GM21717 (cell line): ENCODE data around the gene CADM2.
"Not testable (repeated sequence)": the region's sequence is repeated elsewhere in the genome, so short reads cannot be mapped to it uniquely, and the experiment has no call there.

Source experiments
- ATAC-seq: cut with Tn5 transposase; IDR thresholded peaks from one replicate; pipeline ENCODE4 v1.9.1; 2021; ENCODE audit warnings: mild to moderate bottlenecking, moderate library complexity; ENCODE audit not compliant: unreplicated experiment

The CADM2 gene

DNA sequence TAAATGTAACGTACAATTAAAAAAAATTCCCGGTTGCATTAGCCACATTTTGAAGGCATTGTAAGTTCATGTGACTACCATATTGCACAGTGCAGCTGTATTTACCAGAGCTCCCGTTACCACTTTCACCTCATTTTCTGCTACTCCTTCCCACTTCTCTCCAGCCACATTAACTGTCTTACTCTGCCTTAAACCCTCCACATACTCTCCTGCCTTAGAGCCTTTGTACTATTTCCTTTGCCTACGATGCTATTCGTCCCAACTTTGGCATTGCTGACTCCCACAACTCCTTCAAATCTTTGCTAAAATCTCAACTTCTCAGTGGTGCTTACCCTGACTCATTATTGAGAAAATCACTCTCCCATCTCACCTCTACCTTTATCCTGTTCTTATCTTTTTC is 115.2 kb downstream of the CADM2 start:
- ATAC-seq: no peak

DNA sequence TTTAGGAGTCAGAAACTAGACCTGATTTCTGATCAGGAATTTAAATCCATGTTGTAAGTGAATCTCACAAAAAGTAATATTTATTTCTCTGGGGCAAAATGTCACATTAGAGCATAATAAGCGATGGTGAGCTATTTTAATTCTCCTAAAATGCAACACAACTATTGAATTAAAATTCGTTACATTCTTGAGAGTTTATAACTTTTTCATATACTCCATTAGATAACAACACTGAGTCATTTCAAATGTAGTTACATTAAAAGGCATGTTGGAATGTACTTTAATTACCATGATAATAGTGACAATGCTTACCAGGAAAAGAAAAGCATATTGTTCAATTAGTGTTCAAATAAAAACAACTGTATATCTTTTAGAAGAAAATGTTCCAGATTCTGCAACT is 116.9 kb downstream of the CADM2 start:
- ATAC-seq: no peak

GRCh38 chr3:85077018-85077417 is 118.2 kb downstream of the CADM2 start:
- no peak for ATAC-seq

DNA sequence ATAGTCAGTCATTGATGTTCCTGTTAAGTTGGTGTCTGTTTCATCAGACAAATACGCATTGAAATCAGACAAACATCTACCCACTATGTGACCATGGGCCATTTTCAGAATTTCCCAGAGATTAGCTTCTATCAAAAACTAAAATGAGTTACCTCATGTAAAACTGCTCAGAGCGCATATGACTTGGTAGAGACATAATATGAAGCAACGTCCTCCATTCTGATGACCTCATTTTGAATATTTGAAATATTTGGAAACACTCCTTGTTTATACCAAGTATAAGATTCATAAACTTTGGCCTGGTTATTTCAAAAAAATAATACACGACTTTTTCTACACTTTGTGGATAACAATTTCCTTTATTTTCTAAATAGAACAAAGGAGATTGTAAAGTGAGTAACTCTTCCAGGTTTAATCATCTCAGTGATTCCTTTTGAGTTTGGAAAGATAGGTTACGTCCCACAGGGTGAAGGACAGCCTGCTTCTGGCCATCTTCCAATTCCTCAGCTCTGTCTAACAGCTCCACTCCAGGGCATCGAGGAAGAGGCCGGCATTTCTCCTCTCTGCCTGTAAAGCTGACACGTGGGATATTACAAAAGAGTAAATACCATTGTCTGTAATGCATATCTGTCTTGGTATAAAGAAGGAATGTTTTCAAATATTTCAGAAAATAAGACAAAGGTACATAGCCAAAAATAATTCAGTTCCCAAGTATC is 122.6 kb downstream of the CADM2 start:
- ATAC-seq: no peak

DNA sequence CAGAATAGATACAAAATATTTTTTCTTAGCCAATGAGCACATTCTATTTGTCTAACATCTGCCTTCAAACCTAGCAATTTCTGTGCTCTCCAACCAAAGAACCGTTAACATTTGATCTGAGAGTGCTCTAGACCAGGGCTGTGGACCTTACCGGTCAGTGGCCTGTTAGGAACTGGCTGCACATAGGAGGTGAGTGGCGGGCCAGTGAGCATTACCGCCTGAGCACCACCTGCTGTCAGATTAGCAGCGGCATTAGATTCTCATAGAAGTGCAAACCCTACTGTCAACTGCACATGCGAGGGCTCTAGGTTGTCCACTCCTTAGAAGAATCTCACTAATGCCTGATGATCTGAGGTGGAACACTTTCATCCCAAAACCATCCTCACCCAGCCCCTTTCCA is 131.7 kb downstream of the CADM2 start:
- ATAC-seq: no peak

DNA sequence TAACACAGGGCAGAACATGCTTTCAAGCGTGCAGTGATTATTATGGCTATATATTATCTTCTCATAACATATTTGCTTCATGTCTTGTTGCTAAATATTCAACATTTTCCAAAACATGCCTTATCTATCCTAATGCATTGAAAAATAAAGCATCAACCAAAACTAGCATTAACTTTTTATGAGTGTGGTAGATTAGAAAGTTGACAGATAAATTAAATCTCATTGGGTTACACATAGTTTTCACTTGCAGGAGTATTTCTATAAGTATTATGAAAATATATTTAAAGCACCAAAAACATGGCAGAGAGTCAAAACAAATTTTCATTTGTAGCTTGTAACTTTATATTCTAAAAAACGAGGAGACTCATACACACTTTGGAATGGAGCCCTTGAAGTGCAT is 141.5 kb downstream of the CADM2 start:
- ATAC-seq: no peak

GRCh38 chr3:85102781-85103180 is 144.0 kb downstream of the CADM2 start:
- no peak for ATAC-seq

- no peak for ATAC-seq
Observed at GRCh38 chr3:85110393-85110792, 151.6 kb downstream of the CADM2 start.

GRCh38 chr3:85120879-85121278 is 162.1 kb downstream of the CADM2 start:
- no peak for ATAC-seq

DNA sequence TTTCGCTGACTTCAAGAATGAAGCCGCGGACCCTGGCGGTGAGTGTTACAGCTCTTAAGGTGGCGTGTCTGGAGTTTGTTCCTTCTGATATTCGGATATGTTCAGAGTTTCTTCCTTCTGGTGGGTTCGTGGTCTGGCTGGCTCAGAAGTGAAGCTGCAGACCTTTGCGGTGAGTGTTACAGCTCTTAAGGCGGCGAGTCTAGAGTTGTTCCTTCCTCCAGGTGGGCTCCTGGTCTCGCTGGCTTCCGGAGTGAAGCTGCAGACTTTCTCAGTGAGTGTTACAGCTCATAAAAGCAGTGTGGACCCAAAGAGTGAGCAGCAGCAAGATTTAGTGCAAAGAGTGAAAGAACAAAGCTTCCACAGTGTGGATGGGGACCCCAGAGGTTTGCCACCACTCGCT is 174.1 kb downstream of the CADM2 start:
- ATAC-seq: not testable (repeated sequence)

GRCh38 chr3:85133691-85134420 is 175.1 kb downstream of the CADM2 start:
- ATAC-seq: not testable (repeated sequence)

GRCh38 chr3:85142626-85143025 is 183.8 kb downstream of the CADM2 start:
- no peak for ATAC-seq

- no peak for ATAC-seq
Observed at GRCh38 chr3:85148036-85148435, 189.2 kb downstream of the CADM2 start.

- no peak for ATAC-seq
Observed at GRCh38 chr3:85151555-85151954, 192.8 kb downstream of the CADM2 start.

- ATAC-seq: not testable (repeated sequence)
Observed at GRCh38 chr3:85153279-85153678, 194.5 kb downstream of the CADM2 start.

GRCh38 chr3:85159376-85159775 is 200.6 kb downstream of the CADM2 start:
- ATAC-seq: no peak

DNA sequence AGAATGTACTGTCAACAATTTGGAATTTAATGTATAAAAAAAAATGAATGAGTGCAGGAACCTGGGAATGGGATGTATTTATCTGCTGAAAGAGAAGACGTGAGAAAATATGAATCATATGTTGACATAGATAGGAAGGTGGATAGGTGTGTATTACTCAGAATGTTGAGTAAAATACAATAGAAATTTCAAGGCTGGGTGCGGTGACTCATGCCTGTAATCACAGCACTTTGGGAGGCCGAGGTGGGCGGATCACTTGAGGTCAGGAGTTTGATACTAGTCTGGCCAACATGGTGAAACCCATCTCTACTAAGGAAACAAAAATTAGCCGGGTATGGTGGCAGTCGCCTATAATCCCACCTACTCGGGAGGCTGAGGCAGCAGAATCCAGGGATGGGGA is 202.8 kb downstream of the CADM2 start:
- ATAC-seq: no peak

DNA sequence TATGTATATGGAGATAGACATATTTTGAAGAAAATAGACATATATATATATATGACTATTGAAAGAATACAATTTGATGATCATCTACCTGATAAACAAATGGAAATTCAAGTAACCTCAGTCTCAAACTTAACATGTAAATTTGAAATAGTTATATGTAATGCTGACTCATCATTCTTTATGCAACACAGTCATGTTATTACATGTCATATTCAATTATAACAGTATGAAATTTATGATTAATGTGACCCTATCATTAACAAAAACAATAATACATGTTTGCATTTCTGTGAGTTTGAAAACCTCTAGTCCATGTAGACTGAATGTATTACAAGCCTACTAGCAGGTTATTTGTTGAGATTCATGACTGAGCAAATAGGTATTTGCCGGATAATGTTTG is 204.1 kb downstream of the CADM2 start:
- ATAC-seq: no peak

GRCh38 chr3:85164436-85164835 is 205.6 kb downstream of the CADM2 start:
- no peak for ATAC-seq

GRCh38 chr3:85167576-85167975 is 208.8 kb downstream of the CADM2 start:
- ATAC-seq: no peak

DNA sequence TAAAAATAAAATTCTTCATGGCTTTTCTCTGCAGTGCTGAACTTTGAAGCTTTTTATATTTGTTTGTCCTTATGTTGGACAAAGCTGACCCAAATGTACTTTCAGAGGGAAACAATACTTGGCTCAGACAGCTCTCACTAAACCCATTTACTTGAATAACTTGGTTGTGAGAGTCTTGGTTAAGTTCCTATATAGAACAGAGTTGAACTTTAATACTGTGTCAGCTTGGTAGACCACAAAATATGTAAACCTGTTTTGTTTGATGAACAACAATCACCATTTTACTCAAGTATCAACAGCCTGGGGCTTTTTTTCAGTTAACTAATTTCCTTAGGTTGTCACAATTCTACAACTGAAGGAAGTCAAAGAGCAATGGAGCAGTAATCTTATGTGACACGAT is 211.9 kb downstream of the CADM2 start:
- ATAC-seq: no peak

GRCh38 chr3:85171976-85172375 is 213.2 kb downstream of the CADM2 start:
- no peak for ATAC-seq

- no peak for ATAC-seq
Observed at GRCh38 chr3:85176799-85177198, 218.0 kb downstream of the CADM2 start.
